B cell (primary cell): ENCODE measurements around the gene MYOM3.

Experiments
- CTCF ChIP-seq: fragments of 200-600 bp; IDR thresholded peaks from one replicate; pipeline ENCODE4 v1.8.0; 2022; ENCODE audit warnings: antibody characterized with exemption, mild to moderate bottlenecking
- EZH2 ChIP-seq: IDR thresholded peaks from 2 replicates; pipeline ENCODE4 v1.6.1; 2012; ENCODE audit warnings: borderline replicate concordance, low read depth, mild to moderate bottlenecking, moderate library complexity, low read length; ENCODE audit not compliant: insufficient read depth, poor library complexity, severe bottlenecking

- TF ChIP-seq CTCF (no peak), EZH2 (no peak)
Measured at GRCh38 chr1:24047110-24047477, 64.8 kb downstream of the MYOM3 start.
